C4-2B (cell line): ENCODE measurements around the gene LASP1.

Experiments
- H3K27ac ChIP-seq: fragments of 450-650 bp; 2 replicates; pipeline ENCODE4 v1.5.1; 2017
- ZFX ChIP-seq: fragments of 450-650 bp; IDR thresholded peaks from 2 replicates; pipeline ENCODE4 v1.6.1; 2017
- TF ChIP-seq, protein P1 (sequence below): fragments of 450-650 bp; conservative IDR thresholded peaks from 2 replicates; pipeline ENCODE4 v1.5.1; 2017; ENCODE audit warnings: mild to moderate bottlenecking

LASP1 gene

DNA sequence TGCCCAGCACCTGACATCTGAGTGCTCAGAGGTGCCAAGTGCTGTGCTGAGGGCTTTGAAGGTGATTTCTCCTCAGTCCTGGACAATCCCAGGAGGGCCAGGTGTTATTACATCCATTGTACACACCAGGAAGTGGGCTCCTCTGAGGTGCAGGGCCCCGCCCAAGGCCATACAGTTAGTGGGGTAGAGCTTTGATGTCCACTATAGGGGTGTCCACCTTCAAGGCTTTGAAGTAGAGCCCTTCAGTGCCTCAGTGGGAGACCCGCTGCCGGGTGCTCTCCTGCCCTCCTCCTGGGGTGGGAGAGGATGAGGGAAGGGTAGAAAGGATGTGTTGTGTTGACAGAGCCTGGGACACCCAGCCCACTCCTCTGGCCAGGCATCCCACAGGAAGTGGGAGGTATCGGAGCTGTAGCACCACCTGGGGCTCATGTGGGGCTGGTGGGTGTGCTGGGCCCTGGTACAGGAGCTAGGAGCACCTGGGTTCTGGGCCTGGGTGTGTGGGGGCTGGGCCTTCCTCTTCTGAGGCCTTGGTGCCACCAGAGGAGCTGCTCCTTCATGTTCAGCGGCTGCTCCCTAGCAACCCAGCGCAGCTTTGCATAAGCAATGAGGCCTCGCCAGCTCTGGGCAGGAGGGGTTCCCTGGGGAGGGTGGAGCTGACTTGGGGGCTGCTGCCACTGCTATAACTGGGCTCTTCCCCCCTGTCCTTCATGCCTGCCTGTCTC, 7.4 kb downstream of the LASP1 start:
- no peak overlapping the region for H3K27ac ChIP-seq
- TF ChIP-seq ZFX, result no peak
- TF ChIP-seq, protein P1, sequence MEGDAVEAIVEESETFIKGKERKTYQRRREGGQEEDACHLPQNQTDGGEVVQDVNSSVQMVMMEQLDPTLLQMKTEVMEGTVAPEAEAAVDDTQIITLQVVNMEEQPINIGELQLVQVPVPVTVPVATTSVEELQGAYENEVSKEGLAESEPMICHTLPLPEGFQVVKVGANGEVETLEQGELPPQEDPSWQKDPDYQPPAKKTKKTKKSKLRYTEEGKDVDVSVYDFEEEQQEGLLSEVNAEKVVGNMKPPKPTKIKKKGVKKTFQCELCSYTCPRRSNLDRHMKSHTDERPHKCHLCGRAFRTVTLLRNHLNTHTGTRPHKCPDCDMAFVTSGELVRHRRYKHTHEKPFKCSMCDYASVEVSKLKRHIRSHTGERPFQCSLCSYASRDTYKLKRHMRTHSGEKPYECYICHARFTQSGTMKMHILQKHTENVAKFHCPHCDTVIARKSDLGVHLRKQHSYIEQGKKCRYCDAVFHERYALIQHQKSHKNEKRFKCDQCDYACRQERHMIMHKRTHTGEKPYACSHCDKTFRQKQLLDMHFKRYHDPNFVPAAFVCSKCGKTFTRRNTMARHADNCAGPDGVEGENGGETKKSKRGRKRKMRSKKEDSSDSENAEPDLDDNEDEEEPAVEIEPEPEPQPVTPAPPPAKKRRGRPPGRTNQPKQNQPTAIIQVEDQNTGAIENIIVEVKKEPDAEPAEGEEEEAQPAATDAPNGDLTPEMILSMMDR, result no peak

DNA sequence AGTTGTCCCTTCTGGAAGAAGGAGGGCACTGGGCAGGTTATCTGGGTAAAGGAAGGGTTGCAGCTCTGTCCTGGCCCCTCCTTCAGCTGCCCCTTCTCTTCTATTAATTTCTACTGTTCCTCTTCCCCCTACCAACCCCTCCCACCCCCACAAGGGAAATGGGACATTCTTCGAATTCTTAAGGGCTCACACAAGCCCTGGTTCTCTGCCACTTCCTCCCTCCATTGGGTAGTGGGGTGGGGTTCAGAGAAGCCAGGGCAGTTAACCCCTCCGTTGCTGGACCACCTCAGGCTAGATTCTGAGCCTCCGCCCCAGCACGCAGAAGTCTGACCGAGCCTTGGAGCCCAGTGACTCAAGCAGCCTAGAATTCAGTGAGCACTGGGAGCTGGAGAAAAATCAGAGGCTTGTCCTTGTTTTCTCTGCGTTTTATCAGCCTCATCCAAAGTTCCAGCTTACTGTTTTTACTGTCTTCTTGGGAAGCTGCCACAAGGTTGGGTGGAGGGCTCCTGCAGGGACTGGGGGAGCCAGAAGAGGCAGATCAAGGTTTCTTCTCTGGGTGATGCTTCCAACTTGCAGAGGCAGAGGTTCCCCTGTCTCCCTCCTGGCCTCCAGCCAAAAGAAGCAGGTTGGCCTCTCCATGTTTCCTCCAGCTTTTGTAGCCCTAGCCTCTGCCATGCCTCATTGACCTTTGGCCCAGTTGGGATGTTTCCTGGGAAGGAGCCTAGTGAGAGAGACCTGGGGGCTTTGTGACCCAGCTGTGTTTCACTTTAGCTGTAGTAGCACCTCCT, 10.2 kb downstream of the LASP1 start:
- no peak overlapping the region for H3K27ac ChIP-seq
- no peak for TF ChIP-seq ZFX
- TF ChIP-seq, protein P1, result no peak

DNA sequence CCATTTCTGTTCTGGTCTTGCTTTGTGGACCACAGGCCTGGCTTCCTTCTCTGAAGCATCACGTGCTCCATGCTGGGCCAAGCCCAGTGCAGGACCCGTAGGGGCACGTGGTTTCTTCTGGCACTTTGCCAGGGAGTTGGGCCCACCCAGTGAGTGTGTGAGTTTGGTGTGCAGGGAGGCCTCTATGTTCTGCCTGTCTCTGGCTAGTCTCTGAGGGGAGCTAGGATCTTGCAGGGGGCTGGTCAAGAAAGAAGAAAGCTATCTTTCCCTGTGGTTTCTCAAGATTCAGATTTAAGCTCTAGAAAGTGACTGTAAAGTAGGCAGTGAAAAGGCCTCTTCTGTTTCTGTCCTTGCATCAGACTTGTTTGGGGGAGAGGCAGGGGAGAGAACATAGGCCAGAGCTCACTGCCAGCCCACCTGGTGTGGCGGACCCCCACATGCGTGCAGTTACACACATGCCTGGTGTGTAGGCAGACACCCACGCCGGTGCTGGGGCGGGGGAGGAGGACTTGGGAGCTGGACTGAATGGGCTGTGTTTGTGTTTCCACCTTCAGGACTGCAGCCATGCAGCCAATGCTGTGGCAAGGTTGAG, 11.8 kb downstream of the LASP1 start:
- H3K27ac ChIP-seq, result no peak overlapping the region
- TF ChIP-seq ZFX, result no peak
- TF ChIP-seq, protein P1, result no peak

DNA sequence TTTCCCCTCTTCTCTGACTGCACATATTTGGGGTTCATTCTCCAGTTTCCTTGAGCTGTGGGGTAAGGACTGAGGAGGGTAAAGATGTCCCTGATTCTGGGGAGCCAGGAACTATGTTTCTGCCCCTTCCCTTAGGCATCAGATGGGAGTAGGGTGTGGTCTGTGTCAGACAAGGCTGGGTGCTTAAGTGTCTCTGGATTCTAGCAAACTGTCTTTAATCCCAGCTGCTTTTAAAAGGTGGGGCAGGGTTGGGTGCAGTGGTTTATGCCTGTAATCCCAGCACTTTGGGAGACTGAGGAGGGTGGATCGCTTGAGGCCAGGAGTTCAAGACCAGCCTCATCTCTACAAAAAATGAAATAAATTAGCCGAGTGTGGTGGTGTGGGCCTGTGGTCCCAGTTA, 13.0 kb downstream of the LASP1 start:
- no peak overlapping the region for H3K27ac ChIP-seq
- TF ChIP-seq, protein P1, result no peak
- TF ChIP-seq ZFX, result no peak

DNA sequence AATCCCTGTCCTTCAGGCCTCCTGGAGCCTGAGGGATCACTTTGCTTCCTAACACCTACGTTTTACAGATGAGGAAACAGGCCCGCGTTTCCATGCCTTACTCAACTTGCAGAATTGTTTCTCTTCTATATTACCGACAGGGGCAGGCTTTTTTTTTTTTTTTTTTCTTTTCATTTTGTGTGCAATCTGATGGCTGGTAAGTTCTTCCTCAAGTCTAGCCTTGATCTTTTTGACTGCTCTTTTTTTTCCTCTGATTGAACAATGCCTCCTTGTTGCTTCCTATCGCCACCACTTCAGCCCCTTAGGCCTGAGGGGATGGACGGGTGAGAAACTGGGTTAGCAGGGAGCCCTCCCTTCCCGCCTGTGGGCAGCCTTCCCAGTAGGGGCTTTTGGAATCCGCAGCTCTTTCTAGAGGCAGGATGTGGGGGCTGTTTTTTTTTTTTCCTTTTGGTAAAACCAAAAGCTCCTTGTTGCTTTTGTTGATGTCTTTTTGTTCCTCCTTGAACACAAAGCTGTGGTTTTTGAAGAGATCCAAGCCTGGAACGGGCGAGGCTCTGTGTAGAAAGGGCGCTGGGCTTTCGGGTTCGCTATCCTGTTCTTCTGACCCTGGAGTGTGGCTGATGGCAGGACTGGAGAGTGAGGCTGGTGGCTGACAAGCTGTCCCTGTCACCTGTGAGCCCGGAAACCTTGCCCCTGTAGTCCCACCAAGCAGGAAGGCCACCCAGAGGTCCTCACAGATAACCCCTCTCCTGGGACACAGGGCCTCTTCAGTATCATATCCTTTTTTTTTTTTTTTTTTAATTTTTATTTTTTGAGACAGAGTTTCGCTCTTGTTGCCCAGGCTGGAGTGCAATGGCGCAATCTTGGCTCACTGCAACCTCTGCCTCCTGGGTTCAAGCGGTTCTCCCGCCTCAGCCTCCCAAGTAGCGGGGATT, 14.0 kb downstream of the LASP1 start:
- H3K27ac ChIP-seq, result no peak overlapping the region
- no peak for TF ChIP-seq ZFX
- TF ChIP-seq, protein P1, result no peak

DNA sequence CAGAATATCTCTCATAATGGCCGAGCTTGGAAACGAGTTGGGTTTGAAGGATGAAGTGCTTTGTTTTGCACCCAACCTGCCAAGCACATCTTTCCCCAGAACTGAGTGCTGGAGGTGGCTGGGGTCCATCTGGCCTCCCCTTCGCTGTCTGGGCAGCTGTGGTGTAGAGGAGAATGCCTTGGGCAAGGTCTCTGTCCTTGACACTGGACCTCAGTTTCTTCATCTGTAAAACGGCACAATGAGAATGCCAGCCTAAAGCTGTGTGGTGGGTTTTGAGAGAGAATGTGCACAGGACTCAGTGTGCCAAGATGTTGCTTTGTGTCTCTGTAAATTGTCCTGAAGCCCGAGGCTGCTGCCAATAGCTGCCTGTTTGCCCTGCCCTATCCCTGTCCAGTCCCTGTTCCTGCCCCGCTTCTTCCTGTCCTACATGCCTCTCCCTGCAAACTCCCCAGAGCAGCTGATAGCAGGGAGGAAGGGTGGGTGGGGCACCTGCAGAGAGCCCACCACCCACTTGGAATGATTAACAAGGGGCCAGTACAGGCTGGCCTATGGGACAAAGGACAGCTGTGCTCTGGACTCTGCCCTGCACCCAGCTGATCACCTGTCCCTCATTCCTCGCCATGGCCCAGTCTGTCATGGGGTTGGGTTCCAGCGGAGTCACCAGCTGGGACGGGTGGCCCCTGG, 15.3 kb downstream of the LASP1 start:
- no peak for TF ChIP-seq ZFX
- TF ChIP-seq, protein P1, result no peak
- H3K27ac ChIP-seq, result no peak overlapping the region
